Measurements from ENCODE around the gene EXD2. TPM values are rescaled to one million over a fixed set of nuclear protein-coding genes. Genes with fewer than 3 reads are reported as not detected.

EXD2 gene
- total RNA-seq, 1 donor from 2014 or later: 27.5 TPM

- no peak for DNase-seq (ENCODE audit: low spot score)
These were observed 56.6 kb downstream of the EXD2 start for GRCh38 chr14:69247676-69248440.

GRCh38 chr14:69249603-69250002, 58.3 kb downstream of the EXD2 start:
- DNase-seq (ENCODE audit: low spot score): no peak

- no peak for DNase-seq (ENCODE audit: low spot score)
These were observed 61.6 kb downstream of the EXD2 start for GRCh38 chr14:69252851-69253250.

- DNase-seq (ENCODE audit: low spot score): no peak
These were observed 67.8 kb downstream of the EXD2 start for GRCh38 chr14:69259168-69259526.

GRCh38 chr14:69259527-69260189, 68.4 kb downstream of the EXD2 start, which contains the start of gene GALNT16:
TSS of gene GALNT16 (plus strand) at chr14:69260158. CDS start at chr14:69260291, 133 bp downstream.
- DNase-seq (ENCODE audit: low spot score): no peak

- no peak for DNase-seq (ENCODE audit: low spot score)
These were observed 69.0 kb downstream of the EXD2 start for GRCh38 chr14:69260190-69260860.

- no peak for DNase-seq (ENCODE audit: low spot score)
These were observed 69.7 kb downstream of the EXD2 start for GRCh38 chr14:69260861-69261564.

- no peak for DNase-seq (ENCODE audit: low spot score)
These were observed 70.5 kb downstream of the EXD2 start for GRCh38 chr14:69261761-69262331.

GRCh38 chr14:69262516-69262915, 71.2 kb downstream of the EXD2 start:
- no peak for DNase-seq (ENCODE audit: low spot score)

- no peak for DNase-seq (ENCODE audit: low spot score)
These were observed 72.1 kb downstream of the EXD2 start for GRCh38 chr14:69263364-69263763.

GRCh38 chr14:69263771-69264170, 72.5 kb downstream of the EXD2 start:
- DNase-seq (ENCODE audit: low spot score): no peak

- DNase-seq (ENCODE audit: low spot score): peak; percentile 64
These were observed 75.5 kb downstream of the EXD2 start for GRCh38 chr14:69266572-69267345.

GRCh38 chr14:69267492-69267891, 76.2 kb downstream of the EXD2 start:
- DNase-seq (ENCODE audit: low spot score): peak; percentile 60

- DNase-seq (ENCODE audit: low spot score): no peak
These were observed 76.9 kb downstream of the EXD2 start for GRCh38 chr14:69268223-69268622.

- peak; percentile 16 for DNase-seq (ENCODE audit: low spot score)
These were observed 77.5 kb downstream of the EXD2 start for GRCh38 chr14:69268763-69269162.

GRCh38 chr14:69269381-69269780, 78.1 kb downstream of the EXD2 start:
- peak; percentile 2 for DNase-seq (ENCODE audit: low spot score)

GRCh38 chr14:69270097-69270496, 78.8 kb downstream of the EXD2 start:
- DNase-seq (ENCODE audit: low spot score): no peak

GRCh38 chr14:69270795-69271708, 79.8 kb downstream of the EXD2 start:
- DNase-seq (ENCODE audit: low spot score): no peak

- no peak for DNase-seq (ENCODE audit: low spot score)
These were observed 83.0 kb downstream of the EXD2 start for GRCh38 chr14:69274321-69274720.
